DMS153 treated with DMSO at 0.1 percent for 48 hours (cell line): ENCODE results near the gene HOXD4.

ENCODE experiments used
- DNase-seq: peaks from one replicate; lab custom pipeline; 2025; ENCODE audit not compliant: unreplicated experiment; lab: John Stamatoyannopoulos, UW

Gene HOXD4

GRCh38 chr2:176187899-176188773 is 36.8 kb downstream of the HOXD4 start, which contains the start of gene HOXD1:
Gene HOXD1 (plus strand): TSS chr2:176188668. CDS start chr2:176188802, 134 bp downstream.
- DNase-seq, result no peak

GRCh38 chr2:176188774-176189680 is 37.7 kb downstream of the HOXD4 start:
- DNase-seq, result no peak

GRCh38 chr2:176189681-176190641 is 38.6 kb downstream of the HOXD4 start:
- DNase-seq, result no peak

- DNase-seq, result no peak
These were observed 41.0 kb downstream of the HOXD4 start for GRCh38 chr2:176192351-176192750.

- DNase-seq, result no peak
These were observed 41.7 kb downstream of the HOXD4 start for GRCh38 chr2:176193048-176193447.

- no peak for DNase-seq
These were observed 48.6 kb downstream of the HOXD4 start for GRCh38 chr2:176199902-176200301.

- no peak for DNase-seq
These were observed 49.6 kb downstream of the HOXD4 start for GRCh38 chr2:176200971-176201370.

- no peak for DNase-seq
These were observed 51.1 kb downstream of the HOXD4 start for GRCh38 chr2:176202491-176202890.
